ENCODE measurements around the gene ZNF670. TPM values are rescaled to one million over a fixed set of nuclear protein-coding genes. Genes with fewer than 3 reads are reported as not detected.

The ZNF670 gene
- total and polyA plus RNA-seq, 9 of the 15 experiments (the other 6 are each of a cell fraction or from before 2014, with no cell fraction given), result 7.1 to 23.4 (median 11.8) TPM

DNA sequence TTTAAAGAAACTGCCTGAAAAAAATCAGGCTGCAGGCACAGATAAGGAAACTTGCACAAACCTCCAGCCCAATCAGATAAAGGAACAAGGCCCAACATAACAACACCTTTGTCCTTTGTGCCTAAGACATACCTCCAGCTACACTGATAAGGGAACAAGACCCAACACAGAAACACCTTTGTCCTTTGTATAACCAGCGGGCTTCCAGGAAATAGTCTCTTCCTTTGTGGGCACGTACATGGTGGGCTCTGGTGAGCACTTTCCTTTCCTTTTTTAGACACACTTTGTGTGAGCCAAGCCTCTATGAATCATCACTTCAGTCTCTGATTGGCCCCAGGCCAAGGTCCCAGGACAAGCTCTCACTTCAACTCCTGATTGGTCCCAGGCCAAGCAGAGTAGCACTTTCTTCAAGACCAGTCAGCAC lies 23.6 kb downstream of the ZNF670 start:
- Histone ChIP-seq H3K9me3 (replicated peaks; ENCODE audit: control insufficient read depth, insufficient read depth, low read depth, low read length) (peaks cover 27% of the 10 kb centered on the region), H3K4me3 (no peak overlapping the region), H3K36me3 (ENCODE audit: control insufficient read depth, insufficient read depth, low read length) (no peaks in the 10 kb centered on the region), H3K79me2 (ENCODE audit: control insufficient read depth, insufficient read depth, low read length) (peaks cover 53% of the 10 kb centered on the region), H3K4me2 (ENCODE audit: insufficient read depth, low read length) (peak overlapping the region; percentile 26; the same call in 1 of the 2 replicates), H4K20me1 (replicated peaks; ENCODE audit: control insufficient read depth, insufficient read depth, low read length) (no peaks in the 10 kb centered on the region), H3K9me1 (ENCODE audit: control insufficient read depth, insufficient read depth, low read length) (no peaks in the 10 kb centered on the region), H3K27me3 (ENCODE audit: control insufficient read depth in 2 of 2, insufficient read depth in 2 of 2, low read length in 2 of 2) (no peaks in the 10 kb centered on the region), H3K4me1 (replicated peaks in 1 of 2; ENCODE audit: control insufficient read depth in 2 of 2, insufficient read depth in 2 of 2, low read length in 2 of 2) (peaks cover 0 to 5% of the 10 kb centered on the region in 2 experiments; a peak in 2 of 5 replicates), H3K9ac (ENCODE audit: insufficient read depth in 1 of 2, low read depth in 2 of 2, low read length in 2 of 2) (no peak overlapping the region), H3K27ac (ENCODE audit: extremely low read depth, low read depth, low read length) (peak overlapping the region; percentile 25; the same call in 2 of the 3 replicates), H2AFZ (ENCODE audit: low read depth, low read length) (no peak overlapping the region)
- no TSS peak for BruUV-seq (replicated peaks)
- DNase-seq (ENCODE audit: extremely low read depth in 1 of 4, low spot score in 3 of 4) (peak in 2 of 4 experiments; percentile 57 to 76), ATAC-seq (peak; percentile 81), FAIRE-seq (peak; percentile 51)
- POLR2A ChIA-PET, result no interaction called here
- WGBS (ENCODE audit: insufficient coverage, low coverage, missing lambda C conversion rate), result 3% methylated on average over 2 of the region's 2 CpGs
- CTCF ChIA-PET (ENCODE audit: low intra/inter-chr PET ratio), result no interaction called here
- in situ Hi-C loops (cut with MboI), result no loop called here
- intact Hi-C loops (cut with micrococcal nuclease), result no loop called here
- TF ChIP-seq, protein P1, sequence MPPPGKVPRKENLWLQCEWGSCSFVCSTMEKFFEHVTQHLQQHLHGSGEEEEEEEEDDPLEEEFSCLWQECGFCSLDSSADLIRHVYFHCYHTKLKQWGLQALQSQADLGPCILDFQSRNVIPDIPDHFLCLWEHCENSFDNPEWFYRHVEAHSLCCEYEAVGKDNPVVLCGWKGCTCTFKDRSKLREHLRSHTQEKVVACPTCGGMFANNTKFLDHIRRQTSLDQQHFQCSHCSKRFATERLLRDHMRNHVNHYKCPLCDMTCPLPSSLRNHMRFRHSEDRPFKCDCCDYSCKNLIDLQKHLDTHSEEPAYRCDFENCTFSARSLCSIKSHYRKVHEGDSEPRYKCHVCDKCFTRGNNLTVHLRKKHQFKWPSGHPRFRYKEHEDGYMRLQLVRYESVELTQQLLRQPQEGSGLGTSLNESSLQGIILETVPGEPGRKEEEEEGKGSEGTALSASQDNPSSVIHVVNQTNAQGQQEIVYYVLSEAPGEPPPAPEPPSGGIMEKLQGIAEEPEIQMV (tag; conservative IDR thresholded peaks at IDR 0.05; ENCODE audit: low read depth), result no peak
- TF ChIP-seq NONO (IDR thresholded peaks at IDR 0.05; ENCODE audit: low read depth in 2 of 2, low read length in 1 of 2) (no peak), CTBP1 (IDR thresholded peaks at IDR 0.05; ENCODE audit: borderline replicate concordance) (peak; percentile 41; the same call in 1 of the 2 replicates), HSF4 (CRISPR knock-in tag; IDR thresholded peaks at IDR 0.05; ENCODE audit: borderline replicate concordance) (no peak), CBX2 (IDR thresholded peaks at IDR 0.05; ENCODE audit: insufficient read depth, low read length, poor library complexity, severe bottlenecking) (no peak), ZNF76 (CRISPR knock-in tag; IDR thresholded peaks at IDR 0.05; ENCODE audit: borderline replicate concordance) (no peak), SUPT5H (IDR thresholded peaks at IDR 0.05) (no peak), MCM5 (IDR thresholded peaks at IDR 0.05; ENCODE audit: low read depth) (no peak), DIDO1 (tag; IDR thresholded peaks at IDR 0.05; ENCODE audit: low read depth) (no peak), MTA2 (IDR thresholded peaks at IDR 0.05; ENCODE audit: low read depth) (0 out of 2 replicates have a peak, but pooled peaks have one; percentile 9), MYBL2 (IDR thresholded peaks at IDR 0.05; ENCODE audit: low read depth) (no peak), MYBL2 (CRISPR knock-in tag; IDR thresholded peaks at IDR 0.05; ENCODE audit: borderline replicate concordance) (no peak), POLR2H (tag; IDR thresholded peaks at IDR 0.05; ENCODE audit: low read depth) (no peak), SMAD1 (IDR thresholded peaks at IDR 0.05; ENCODE audit: low read depth, low read length, partially characterized antibody) (no peak), MBD2 (IDR thresholded peaks at IDR 0.05; ENCODE audit: borderline replicate concordance, low read depth) (no peak), RFX7 (CRISPR knock-in tag; IDR thresholded peaks at IDR 0.05) (no peak), EP300 (IDR thresholded peaks at IDR 0.05; ENCODE audit: low read length) (no peak), ELF2 (CRISPR knock-in tag; IDR thresholded peaks at IDR 0.05) (no peak), RBFOX2 (IDR thresholded peaks at IDR 0.05; ENCODE audit: low read depth, low read length) (no peak), NELFE (IDR thresholded peaks at IDR 0.05; ENCODE audit: insufficient read depth, insufficient read length) (no peak), MTA3 (IDR thresholded peaks at IDR 0.05; ENCODE audit: borderline replicate concordance) (no peak)
- TF ChIP-seq, protein P2, sequence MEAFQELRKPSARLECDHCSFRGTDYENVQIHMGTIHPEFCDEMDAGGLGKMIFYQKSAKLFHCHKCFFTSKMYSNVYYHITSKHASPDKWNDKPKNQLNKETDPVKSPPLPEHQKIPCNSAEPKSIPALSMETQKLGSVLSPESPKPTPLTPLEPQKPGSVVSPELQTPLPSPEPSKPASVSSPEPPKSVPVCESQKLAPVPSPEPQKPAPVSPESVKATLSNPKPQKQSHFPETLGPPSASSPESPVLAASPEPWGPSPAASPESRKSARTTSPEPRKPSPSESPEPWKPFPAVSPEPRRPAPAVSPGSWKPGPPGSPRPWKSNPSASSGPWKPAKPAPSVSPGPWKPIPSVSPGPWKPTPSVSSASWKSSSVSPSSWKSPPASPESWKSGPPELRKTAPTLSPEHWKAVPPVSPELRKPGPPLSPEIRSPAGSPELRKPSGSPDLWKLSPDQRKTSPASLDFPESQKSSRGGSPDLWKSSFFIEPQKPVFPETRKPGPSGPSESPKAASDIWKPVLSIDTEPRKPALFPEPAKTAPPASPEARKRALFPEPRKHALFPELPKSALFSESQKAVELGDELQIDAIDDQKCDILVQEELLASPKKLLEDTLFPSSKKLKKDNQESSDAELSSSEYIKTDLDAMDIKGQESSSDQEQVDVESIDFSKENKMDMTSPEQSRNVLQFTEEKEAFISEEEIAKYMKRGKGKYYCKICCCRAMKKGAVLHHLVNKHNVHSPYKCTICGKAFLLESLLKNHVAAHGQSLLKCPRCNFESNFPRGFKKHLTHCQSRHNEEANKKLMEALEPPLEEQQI (IDR thresholded peaks at IDR 0.05), result no peak

Measured in K562 (cell line).